ENCODE results near the gene GRIPAP1.
"Not testable (repeated sequence)": the region's sequence is repeated elsewhere in the genome, so short reads cannot be mapped to it uniquely, and the experiment has no call there.

Gene GRIPAP1

DNA sequence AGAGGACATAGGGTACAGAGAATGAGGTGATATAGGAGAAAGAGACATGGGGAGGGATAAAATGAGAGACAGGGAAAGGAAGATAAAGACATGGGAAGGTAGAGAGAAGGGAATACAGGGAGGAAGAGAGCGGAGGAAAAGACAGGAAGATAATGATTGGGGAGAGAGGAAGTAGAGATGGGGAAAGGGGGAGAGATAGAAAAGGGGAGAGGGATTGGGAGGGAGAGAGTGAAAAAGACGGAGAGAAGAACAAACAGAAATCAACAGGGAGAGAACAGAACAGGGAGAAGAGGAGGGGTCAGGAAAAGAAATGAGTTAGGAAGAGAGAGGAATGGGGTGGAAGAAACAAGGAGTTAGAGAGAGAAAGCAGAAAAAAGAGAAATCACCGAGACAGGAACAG, 4.6 kb downstream of the GRIPAP1 start:
- no peak for DNase-seq

DNA sequence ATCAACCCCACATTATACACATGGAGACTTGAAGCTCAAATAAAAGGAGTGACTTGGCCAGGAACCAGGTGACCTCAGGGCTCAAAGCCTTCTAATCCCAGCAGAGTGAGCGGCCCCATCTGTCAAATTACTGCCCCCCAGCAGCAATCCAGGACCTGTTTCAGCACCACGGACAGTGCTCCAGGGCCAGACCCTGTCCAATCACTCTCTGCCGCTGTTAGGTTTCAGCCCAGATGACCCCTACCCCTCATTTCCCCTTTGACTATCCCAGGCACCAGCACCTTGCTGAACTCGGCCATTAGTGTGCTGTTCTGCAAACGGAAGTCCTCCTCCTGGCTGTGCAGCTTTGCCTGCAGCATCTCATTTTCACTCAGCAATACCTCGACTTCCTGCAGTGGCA, 5.1 kb downstream of the GRIPAP1 start:
- no peak for DNase-seq

DNA sequence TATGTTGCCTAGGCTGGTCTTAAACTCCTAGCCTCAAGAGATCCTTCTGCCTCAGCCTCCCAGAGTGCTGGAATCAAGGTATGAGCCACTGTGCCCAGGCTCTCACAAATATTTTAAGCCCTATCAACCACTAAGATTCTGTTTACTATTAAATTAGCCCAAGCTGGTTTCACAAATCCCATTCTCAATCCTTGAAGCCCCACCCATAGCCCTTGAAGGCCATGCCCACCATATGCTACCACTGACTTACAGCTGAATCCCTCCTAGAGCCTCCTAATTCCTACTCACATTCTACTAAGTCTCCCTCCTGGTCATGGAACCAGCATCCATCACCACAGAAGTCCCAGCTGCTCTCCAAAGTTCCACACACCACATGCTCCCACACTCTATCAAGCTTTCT, 9.7 kb downstream of the GRIPAP1 start:
- DNase-seq, result no peak

GRCh38 chrX:48989483-48989882, 12.6 kb downstream of the GRIPAP1 start:
- no peak for DNase-seq

- no peak for DNase-seq
These were observed 18.2 kb downstream of the GRIPAP1 start for GRCh38 chrX:48983896-48984295.

GRCh38 chrX:48983081-48983480, 19.0 kb downstream of the GRIPAP1 start:
- DNase-seq, result no peak

DNA sequence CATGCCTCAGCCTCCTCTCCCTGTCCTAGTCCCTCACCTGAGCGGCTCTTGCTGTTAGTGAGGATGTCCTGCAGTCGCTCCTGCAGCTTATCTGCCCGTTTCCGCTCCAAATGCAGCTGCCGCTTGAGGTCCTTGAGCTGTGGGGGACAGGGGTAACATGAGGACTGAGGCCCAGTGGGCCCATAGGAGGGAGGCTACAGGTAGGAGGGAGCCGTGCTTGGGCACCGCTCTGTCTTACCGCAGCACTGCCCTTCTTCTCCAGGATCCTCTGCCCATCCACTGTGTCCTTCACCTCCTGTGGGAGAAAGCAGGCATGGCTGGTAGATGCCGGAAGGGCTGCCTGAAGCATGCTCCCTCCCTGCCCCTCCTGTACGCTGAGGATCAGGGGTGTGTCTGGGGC, 20.9 kb downstream of the GRIPAP1 start:
- DNase-seq, result no peak

- not testable (repeated sequence) for DNase-seq
These were observed 21.7 kb downstream of the GRIPAP1 start for GRCh38 chrX:48980341-48980740.

DNA sequence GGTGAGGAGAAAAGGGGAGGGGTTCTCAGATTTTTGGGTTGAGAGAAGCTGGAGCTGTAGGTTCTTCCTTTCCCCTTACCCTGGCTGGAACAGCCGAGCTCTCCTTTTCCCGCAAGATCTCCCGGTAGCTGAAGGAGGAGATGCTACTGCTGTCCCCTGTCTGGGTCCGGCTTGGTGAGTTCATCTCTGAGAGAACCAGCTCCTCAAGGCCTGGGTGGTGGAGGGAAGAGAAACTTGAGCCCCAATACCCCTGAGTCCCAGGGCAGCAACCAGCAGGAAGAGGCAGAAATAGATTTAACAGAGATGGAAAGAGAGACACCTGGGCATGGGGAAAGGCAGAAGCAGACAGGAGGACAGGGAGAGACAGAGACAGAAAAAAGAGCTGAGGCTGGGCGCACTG, 23.8 kb downstream of the GRIPAP1 start:
- no peak for DNase-seq

GRCh38 chrX:48976086-48976485, 26.0 kb downstream of the GRIPAP1 start:
- no peak for DNase-seq

GRCh38 chrX:48975541-48975940, 26.5 kb downstream of the GRIPAP1 start:
- no peak for DNase-seq

DNA sequence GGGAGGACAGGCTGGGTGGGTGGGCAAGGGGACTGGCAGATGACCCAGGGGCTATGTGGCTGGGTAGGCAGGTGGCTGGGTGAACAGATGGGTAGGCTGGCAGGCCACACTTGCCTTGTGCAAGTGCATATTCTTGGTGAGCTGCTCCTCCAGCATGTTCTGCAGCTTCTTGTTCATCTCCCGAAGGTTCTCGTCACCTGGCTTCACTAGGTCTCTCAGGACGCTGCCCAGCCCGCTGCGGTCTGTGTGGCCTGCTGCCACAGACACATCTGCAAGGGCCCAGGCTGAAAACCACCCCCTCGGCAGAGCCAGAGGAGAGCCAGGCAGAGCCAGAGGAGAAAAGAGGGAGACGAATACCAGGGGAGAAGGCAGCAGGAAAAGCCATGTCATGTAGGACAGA, 27.0 kb downstream of the GRIPAP1 start:
- no peak for DNase-seq

GRCh38 chrX:48974574-48974973, 27.5 kb downstream of the GRIPAP1 start:
- no peak for DNase-seq

DNA sequence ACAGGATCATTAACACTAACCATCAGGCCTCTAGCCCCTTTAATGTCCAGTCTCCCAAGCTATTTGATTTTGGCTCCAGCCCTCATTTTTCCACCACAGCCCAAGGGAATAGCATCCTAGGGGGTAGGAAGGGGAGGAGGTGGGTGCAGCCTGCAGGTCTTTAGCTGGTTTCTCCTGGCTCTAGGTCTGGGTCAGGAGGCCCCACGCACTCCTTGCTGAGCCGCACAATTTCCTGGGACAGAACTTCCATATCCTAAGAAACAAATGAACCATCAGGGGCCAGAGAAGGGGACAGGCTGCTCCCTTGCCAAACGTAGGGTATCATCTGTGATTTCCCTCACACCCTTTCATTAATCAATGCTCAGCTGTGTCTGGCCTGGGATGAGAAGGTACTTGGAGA, 28.0 kb downstream of the GRIPAP1 start:
- no peak for DNase-seq

- peak; percentile 60 for DNase-seq
These were observed 29.6 kb downstream of the GRIPAP1 start for GRCh38 chrX:48972220-48973164.

DNA sequence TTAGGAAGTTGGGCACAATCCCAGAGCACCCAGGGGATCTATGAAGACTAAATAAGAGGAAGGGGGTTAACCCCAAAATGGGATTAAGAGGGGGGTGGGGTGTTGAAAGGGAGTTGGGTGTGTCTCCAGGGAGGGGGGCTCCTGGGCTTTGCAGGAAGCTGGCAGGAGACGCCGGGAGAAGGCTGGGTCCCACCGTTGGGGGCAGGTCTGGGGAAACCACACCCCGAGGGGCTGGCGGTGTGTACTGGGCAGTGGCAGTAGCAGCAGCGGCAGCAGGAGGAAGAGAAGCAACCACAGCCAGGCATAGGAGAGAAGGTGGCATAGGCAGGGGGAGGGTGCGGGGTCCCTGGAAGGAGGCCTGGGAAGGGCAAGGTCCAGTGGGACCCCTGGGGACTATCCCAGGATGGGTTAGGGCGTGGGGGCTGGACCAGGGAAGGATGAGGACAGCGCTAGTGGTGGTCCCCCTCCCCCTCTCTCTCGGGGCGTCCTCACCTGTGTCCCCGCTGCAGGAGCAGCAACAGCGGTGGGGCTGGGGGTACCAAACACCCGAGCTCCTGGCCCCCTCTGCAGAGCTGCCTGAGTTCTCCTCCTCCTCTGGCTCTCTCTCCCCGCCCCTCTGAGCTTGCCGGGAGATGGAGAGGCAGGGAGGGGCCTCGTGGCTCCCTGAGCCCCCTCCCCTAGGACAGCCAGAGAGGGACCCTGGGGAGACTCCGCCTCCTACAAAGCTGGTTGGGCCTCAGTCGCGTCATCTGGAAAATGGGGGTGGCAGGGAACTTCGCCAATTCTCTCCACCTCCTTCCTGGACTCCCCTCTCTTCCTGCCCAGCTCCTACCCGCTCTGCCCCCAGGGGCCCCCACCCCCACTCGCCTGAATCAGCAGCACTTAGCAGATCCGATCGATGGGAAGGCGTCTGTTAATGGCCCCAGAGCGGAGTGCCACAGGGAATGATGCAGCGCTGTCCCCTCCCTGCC, 30.5 kb downstream of the GRIPAP1 start, which contains the start of gene KCND1:
Gene KCND1, minus strand, starts transcription at position 596 of the 971 bp plus-strand sequence. CDS start 1,573 bp downstream, outside the sequence.
- DNase-seq, result peak; percentile 75

DNA sequence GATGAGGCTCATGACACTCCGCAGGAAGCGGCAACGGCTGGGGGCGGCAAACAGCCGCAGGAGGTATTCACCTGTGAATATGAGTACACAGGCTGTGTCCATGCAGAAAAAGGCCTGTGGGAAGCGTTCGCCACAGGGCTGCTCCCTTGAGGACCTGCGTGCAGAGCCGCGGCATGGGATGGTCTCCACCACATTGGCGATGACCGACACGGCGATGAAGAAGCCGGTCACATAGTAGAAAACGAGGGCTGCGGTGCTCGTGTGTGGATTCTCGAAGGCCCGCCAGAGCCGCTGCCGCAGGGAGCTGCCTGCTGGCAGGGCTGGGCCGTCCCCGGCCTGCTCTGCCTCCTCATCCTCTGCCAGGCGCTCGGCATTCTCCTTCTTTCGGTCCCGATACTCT, 32.6 kb downstream of the GRIPAP1 start:
- DNase-seq, result no peak

- no peak for DNase-seq
These were observed 33.7 kb downstream of the GRIPAP1 start for GRCh38 chrX:48968377-48968776.

- no peak for DNase-seq
These were observed 35.1 kb downstream of the GRIPAP1 start for GRCh38 chrX:48966796-48967579.

GRCh38 chrX:48965959-48966358, 36.1 kb downstream of the GRIPAP1 start:
- DNase-seq, result no peak

- DNase-seq, result no peak
These were observed 40.4 kb downstream of the GRIPAP1 start for GRCh38 chrX:48961585-48962091.

DNA sequence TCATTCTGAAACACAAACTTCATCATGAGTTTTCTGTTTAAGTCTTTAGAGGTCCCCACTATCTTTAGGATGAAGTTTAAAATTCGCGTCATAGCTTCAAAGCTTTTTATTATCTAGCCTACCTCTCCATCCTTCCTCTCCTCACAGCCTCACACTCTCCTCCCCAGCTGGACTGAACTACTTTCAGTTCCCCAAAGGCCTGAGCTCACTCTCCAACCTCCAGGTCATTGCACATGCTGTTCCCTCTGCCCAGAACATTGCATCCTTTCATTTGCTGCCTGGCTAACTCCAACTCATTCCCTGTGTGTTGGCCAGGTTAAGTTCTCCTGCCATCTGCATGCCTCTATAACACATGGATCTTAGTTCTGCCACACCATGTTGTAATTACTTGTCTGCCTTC, 41.8 kb downstream of the GRIPAP1 start:
- DNase-seq, result no peak

Measured in NCI-H146 (cell line).